ENCODE measurements around the gene WASHC3. TPM values are rescaled to one million over a fixed set of nuclear protein-coding genes. Genes with fewer than 3 reads are reported as not detected.

The WASHC3 gene
- total and polyA plus RNA-seq, 8 donors = 5.1 to 29.0 (median 13.8) TPM

GRCh38 chr12:101968770-101969169 is 93.0 kb downstream of the WASHC3 start:
- Histone ChIP-seq H3K4me3 (no peak overlapping the region), H3K27me3 (no peaks in the 10 kb centered on the region), H3K27ac (no peak overlapping the region), H3K4me1 (no peaks in the 10 kb centered on the region), H3K9me3 (no peaks in the 10 kb centered on the region), H3K36me3 (no peaks in the 10 kb centered on the region)
- ATAC-seq (no peak), FAIRE-seq (no peak), DNase-seq (no peak)
- intact Hi-C loops (cut with DNase I) = no loop called here
- WGBS, 2 donors = 56 to 77% methylated on average over 1 of the region's 1 CpG
- TF ChIP-seq, protein P1, sequence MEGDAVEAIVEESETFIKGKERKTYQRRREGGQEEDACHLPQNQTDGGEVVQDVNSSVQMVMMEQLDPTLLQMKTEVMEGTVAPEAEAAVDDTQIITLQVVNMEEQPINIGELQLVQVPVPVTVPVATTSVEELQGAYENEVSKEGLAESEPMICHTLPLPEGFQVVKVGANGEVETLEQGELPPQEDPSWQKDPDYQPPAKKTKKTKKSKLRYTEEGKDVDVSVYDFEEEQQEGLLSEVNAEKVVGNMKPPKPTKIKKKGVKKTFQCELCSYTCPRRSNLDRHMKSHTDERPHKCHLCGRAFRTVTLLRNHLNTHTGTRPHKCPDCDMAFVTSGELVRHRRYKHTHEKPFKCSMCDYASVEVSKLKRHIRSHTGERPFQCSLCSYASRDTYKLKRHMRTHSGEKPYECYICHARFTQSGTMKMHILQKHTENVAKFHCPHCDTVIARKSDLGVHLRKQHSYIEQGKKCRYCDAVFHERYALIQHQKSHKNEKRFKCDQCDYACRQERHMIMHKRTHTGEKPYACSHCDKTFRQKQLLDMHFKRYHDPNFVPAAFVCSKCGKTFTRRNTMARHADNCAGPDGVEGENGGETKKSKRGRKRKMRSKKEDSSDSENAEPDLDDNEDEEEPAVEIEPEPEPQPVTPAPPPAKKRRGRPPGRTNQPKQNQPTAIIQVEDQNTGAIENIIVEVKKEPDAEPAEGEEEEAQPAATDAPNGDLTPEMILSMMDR (IDR thresholded peaks at IDR 0.05) = no peak

GRCh38 chr12:101967506-101967905 is 94.3 kb downstream of the WASHC3 start:
- 59% methylated on average over 4 of the region's 4 CpGs for WGBS, 2 donors
- Histone ChIP-seq H3K9me3 (no peaks in the 10 kb centered on the region), H3K4me3 (no peak overlapping the region), H3K4me1 (no peaks in the 10 kb centered on the region), H3K36me3 (no peaks in the 10 kb centered on the region), H3K27ac (no peak overlapping the region), H3K27me3 (no peaks in the 10 kb centered on the region)
- DNase-seq = no peak
- no peak for FAIRE-seq
- intact Hi-C loops (cut with DNase I) = no loop called here
- ATAC-seq = no peak
- TF ChIP-seq, protein P1 (IDR thresholded peaks at IDR 0.05) = no peak

- WGBS, 2 donors = 32 to 79% methylated on average over 1 of the region's 1 CpG
Observed at GRCh38 chr12:101966496-101966895, 95.3 kb downstream of the WASHC3 start.

DNA sequence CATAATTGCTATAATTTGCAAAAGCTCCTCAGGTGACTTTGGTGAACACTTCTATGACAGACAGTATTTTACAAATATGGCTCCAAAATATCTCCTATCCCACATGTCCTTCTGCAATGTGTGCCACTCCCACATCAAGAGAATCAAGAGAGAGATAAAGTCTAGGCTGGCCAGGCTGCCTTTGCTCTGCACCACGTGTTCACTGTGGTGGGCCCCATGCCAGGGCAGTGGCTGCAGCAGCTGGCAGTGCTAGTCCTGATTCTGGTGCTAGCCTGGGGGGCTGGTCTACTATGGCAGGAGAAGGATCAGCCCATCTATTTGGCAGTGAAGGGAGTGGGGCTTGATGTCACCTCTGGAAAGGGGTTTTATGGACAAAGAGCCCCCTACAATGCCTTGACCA is 98.1 kb downstream of the WASHC3 start:
- no peak for FAIRE-seq
- ATAC-seq = peak in 3 of 4 donors; percentile 56 to 70 (median 68)
- no peaks in the 10 kb centered on the region for H3K9me3 ChIP-seq
- no peaks in the 10 kb centered on the region for H3K4me1 ChIP-seq
- no peaks in the 10 kb centered on the region for H3K27me3 ChIP-seq
- intact Hi-C loops (cut with DNase I) = no loop called here
- peak in 5 of 6 donors; percentile 7 to 66 (median 52) for DNase-seq
- WGBS, 2 donors = 12 to 17% methylated on average over 1 of the region's 1 CpG
- H3K4me3 ChIP-seq = no peak overlapping the region
- H3K36me3 ChIP-seq = no peaks in the 10 kb centered on the region
- no peak overlapping the region for H3K27ac ChIP-seq
- TF ChIP-seq, protein P1 (IDR thresholded peaks at IDR 0.05) = no peak

More at GRCh38 chr12:101966496-101966895, 95.3 kb downstream of the WASHC3 start:
- no peak for FAIRE-seq
- H3K4me1 ChIP-seq = no peaks in the 10 kb centered on the region
- DNase-seq = no peak
- no peaks in the 10 kb centered on the region for H3K27me3 ChIP-seq
- no peaks in the 10 kb centered on the region for H3K9me3 ChIP-seq
- intact Hi-C loops (cut with DNase I) = no loop called here
- no peaks in the 10 kb centered on the region for H3K36me3 ChIP-seq
- ATAC-seq = no peak
- H3K4me3 ChIP-seq = no peak overlapping the region
- TF ChIP-seq, protein P1 (IDR thresholded peaks at IDR 0.05) = no peak
- H3K27ac ChIP-seq = no peak overlapping the region

Other genes with a start within 250 kb of the WASHC3 start
- 10 to 100 TPM; 10.7 to 27.7 (median 14.8) TPM for gene GNPTAB, start 231.0 kb downstream of the WASHC3 start, total RNA-seq
- gene GNPTAB, start 231.0 kb downstream of the WASHC3 start, polyA plus RNA-seq = 1 to 10 TPM; 5.4 to 6.3 TPM
- gene DRAM1, start 184.4 kb downstream of the WASHC3 start, total RNA-seq = 10 to 100 TPM in 2 of 6 donors, 1 to 10 TPM in 4; 3.1 to 15.0 (median 5.6) TPM
- 1 to 10 TPM; 3.5 to 7.4 TPM for gene DRAM1, start 184.4 kb downstream of the WASHC3 start, polyA plus RNA-seq
- 10 to 100 TPM in 1 of 6 donors, 1 to 10 TPM in 5; 5.5 to 11.9 (median 8.1) TPM for gene NUP37, start 58.1 kb upstream of the WASHC3 start, total RNA-seq
- gene NUP37, start 58.1 kb upstream of the WASHC3 start, polyA plus RNA-seq = 1 to 10 TPM; 4.9 to 7.8 TPM
- under 1 TPM; 0.16 to 0.84 (median 0.58) TPM for gene PARPBP, start 58.2 kb upstream of the WASHC3 start, total RNA-seq
- under 1 TPM; 0.38 to 0.53 TPM for gene PARPBP, start 58.2 kb upstream of the WASHC3 start, polyA plus RNA-seq
- not detected for gene PMCH, start 135.8 kb upstream of the WASHC3 start, total RNA-seq
- gene PMCH, start 135.8 kb upstream of the WASHC3 start, polyA plus RNA-seq = not detected